ENCODE results near the gene SMYD4. TPM values are rescaled to one million over a fixed set of nuclear protein-coding genes. Genes with fewer than 3 reads are reported as not detected.
"Not testable (repeated sequence)": the region's sequence is repeated elsewhere in the genome, so short reads cannot be mapped to it uniquely, and the experiment has no call there.

The SMYD4 gene
- total RNA-seq, 1 experiment from 2014 or later = 28.1 TPM

DNA sequence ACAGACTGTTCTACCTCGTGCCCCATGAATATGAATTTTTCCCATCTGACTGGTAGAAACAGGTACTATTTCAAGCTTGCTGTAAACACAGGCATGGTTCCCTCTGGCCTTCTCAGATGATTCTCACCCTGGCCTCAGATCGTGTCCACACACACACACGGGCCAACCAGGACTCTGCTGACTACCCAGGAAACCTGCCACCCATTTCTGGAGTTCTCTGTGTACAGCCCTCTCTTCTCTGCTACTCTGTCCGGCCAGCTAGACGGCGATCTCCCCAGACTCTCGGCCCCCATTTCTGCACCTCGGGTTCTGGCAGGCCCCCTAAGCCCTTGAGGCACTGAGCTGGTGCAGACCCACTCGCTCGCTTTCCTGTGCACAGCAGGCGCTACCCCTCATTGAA lies 31.3 kb upstream of the SMYD4 start:
- DNase-seq (ENCODE audit: low spot score) = no peak
- TF ChIP-seq, protein P1, sequence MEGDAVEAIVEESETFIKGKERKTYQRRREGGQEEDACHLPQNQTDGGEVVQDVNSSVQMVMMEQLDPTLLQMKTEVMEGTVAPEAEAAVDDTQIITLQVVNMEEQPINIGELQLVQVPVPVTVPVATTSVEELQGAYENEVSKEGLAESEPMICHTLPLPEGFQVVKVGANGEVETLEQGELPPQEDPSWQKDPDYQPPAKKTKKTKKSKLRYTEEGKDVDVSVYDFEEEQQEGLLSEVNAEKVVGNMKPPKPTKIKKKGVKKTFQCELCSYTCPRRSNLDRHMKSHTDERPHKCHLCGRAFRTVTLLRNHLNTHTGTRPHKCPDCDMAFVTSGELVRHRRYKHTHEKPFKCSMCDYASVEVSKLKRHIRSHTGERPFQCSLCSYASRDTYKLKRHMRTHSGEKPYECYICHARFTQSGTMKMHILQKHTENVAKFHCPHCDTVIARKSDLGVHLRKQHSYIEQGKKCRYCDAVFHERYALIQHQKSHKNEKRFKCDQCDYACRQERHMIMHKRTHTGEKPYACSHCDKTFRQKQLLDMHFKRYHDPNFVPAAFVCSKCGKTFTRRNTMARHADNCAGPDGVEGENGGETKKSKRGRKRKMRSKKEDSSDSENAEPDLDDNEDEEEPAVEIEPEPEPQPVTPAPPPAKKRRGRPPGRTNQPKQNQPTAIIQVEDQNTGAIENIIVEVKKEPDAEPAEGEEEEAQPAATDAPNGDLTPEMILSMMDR (conservative IDR thresholded peaks at IDR 0.05; ENCODE audit: low read depth, low read length) = no peak
- TF ChIP-seq EZH2 (IDR thresholded peaks at IDR 0.05; ENCODE audit: borderline replicate concordance, low read depth, low read length, poor library complexity, severe bottlenecking) = no peak
- H3K4me3 ChIP-seq (ENCODE audit: low read depth, low read length, poor library complexity, severe bottlenecking) = no peak overlapping the region
- ChIA-PET POLR2A (ENCODE audit: low non-redundant PET) (no interaction called here), CTCF (no interaction called here)
- intact Hi-C loops (cut with micrococcal nuclease; ENCODE audit: unreplicated experiment) = loop anchor here (10.0 kb wide), 1 partner anchor 146 kb away; the partner anchor contains the start of gene TLCD2
- no peaks in the 10 kb centered on the region for H3K36me3 ChIP-seq (ENCODE audit: insufficient read depth, low read length, poor library complexity, severe bottlenecking)
- H3K4me1 ChIP-seq (ENCODE audit: insufficient read depth, low read length, poor library complexity, severe bottlenecking) = no peaks in the 10 kb centered on the region
- BruUV-seq (replicated peaks) = no TSS peak
- H3K27ac ChIP-seq (ENCODE audit: low read depth, low read length, poor library complexity, severe bottlenecking) = no peak overlapping the region
- H3K9me3 ChIP-seq (ENCODE audit: low read depth, low read length, poor library complexity, severe bottlenecking) = no peaks in the 10 kb centered on the region
- H3K27me3 ChIP-seq (replicated peaks; ENCODE audit: insufficient read depth, low read depth, low read length, poor library complexity) = no peaks in the 10 kb centered on the region

DNA sequence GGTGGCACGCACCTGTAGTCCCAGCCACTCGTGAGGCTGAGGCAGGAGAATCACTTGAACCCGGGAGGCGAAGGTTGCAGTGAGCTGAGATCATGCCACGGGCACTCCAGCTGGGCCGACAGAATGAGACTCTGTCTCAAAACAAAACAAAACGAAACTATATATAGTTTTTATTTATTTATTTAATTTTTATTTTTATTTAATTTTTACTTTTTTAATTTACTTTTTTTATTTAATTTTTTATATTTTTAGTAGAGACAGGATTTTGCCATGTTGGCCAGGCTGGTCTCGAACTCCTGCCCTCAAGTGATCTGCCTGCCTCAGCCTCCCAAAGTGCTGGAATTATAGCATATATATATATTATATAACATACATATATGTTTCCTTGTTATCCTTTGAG lies 26.8 kb upstream of the SMYD4 start:
- H3K4me1 ChIP-seq (ENCODE audit: insufficient read depth, low read length, poor library complexity, severe bottlenecking); CTCF ChIA-PET; DNase-seq (ENCODE audit: low spot score); intact Hi-C loops (cut with micrococcal nuclease; ENCODE audit: unreplicated experiment); POLR2A ChIA-PET (ENCODE audit: low non-redundant PET); BruUV-seq (replicated peaks); H3K27me3 ChIP-seq (replicated peaks; ENCODE audit: insufficient read depth, low read depth, low read length, poor library complexity); H3K9me3 ChIP-seq (ENCODE audit: low read depth, low read length, poor library complexity, severe bottlenecking); H3K4me3 ChIP-seq (ENCODE audit: low read depth, low read length, poor library complexity, severe bottlenecking); H3K27ac ChIP-seq (ENCODE audit: low read depth, low read length, poor library complexity, severe bottlenecking): not testable (repeated sequence)
- peaks cover 35% of the 10 kb centered on the region for H3K36me3 ChIP-seq (ENCODE audit: insufficient read depth, low read length, poor library complexity, severe bottlenecking)

DNA sequence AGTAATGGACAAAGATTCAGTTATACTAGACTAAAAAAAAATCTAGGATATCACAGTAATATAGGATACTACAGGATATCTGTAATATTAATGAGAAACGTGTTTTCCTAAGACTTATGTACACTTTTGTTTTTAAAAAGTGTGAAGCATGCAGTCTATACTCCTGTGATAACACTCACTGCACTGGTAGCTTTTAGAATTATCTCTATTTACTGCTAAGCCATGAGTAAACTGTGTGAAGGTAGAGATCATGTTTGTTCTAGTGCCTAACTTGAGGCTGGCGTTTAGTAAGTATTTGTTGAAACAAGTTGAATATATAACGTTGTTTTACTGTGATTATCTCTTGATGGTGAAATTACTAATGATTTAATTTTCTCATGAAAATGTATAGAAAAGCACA lies 24.0 kb upstream of the SMYD4 start:
- Histone ChIP-seq H3K4me1 (ENCODE audit: insufficient read depth, low read length, poor library complexity, severe bottlenecking) (no peaks in the 10 kb centered on the region), H3K9me3 (ENCODE audit: low read depth, low read length, poor library complexity, severe bottlenecking) (no peaks in the 10 kb centered on the region), H3K27me3 (replicated peaks; ENCODE audit: insufficient read depth, low read depth, low read length, poor library complexity) (no peaks in the 10 kb centered on the region), H3K36me3 (ENCODE audit: insufficient read depth, low read length, poor library complexity, severe bottlenecking) (peaks cover 47% of the 10 kb centered on the region), H3K27ac (ENCODE audit: low read depth, low read length, poor library complexity, severe bottlenecking) (no peak overlapping the region), H3K4me3 (ENCODE audit: low read depth, low read length, poor library complexity, severe bottlenecking) (no peak overlapping the region)
- intact Hi-C loops (cut with micrococcal nuclease; ENCODE audit: unreplicated experiment) = no loop called here
- BruUV-seq (replicated peaks) = no TSS peak
- ChIA-PET CTCF (no interaction called here), POLR2A (ENCODE audit: low non-redundant PET) (no interaction called here)
- no peak for TF ChIP-seq EZH2 (IDR thresholded peaks at IDR 0.05; ENCODE audit: borderline replicate concordance, low read depth, low read length, poor library complexity, severe bottlenecking)
- TF ChIP-seq, protein P1 (conservative IDR thresholded peaks at IDR 0.05; ENCODE audit: low read depth, low read length) = no peak
- no peak for DNase-seq (ENCODE audit: low spot score)

DNA sequence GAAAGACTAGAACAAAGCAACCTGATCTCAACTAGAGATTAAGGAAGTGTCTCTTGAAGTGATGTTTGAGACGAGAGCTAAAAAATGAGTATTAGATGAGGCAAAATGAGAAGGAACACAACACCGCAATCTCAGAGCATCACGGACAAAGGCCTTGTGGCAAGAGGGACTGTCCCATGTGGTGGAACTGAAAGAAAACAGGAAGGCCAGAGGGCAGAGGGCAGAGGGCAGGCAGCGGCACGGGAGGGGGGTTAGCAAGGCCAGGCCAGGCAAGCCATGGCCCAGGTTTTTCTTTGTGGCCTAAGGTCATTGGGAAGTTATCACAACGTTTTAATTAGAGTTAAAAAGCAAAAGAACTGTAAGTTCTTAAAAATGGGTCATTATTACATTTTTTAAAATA lies 22.6 kb upstream of the SMYD4 start:
- POLR2A ChIA-PET (ENCODE audit: low non-redundant PET) = interaction anchor here (0.6 kb wide), 1 partner anchor 136 kb away, joined by 3 read pairs; no protein-coding TSS in a partner anchor
- Histone ChIP-seq H3K4me1 (ENCODE audit: insufficient read depth, low read length, poor library complexity, severe bottlenecking) (no peaks in the 10 kb centered on the region), H3K27me3 (replicated peaks; ENCODE audit: insufficient read depth, low read depth, low read length, poor library complexity) (no peaks in the 10 kb centered on the region), H3K4me3 (ENCODE audit: low read depth, low read length, poor library complexity, severe bottlenecking) (no peak overlapping the region), H3K36me3 (ENCODE audit: insufficient read depth, low read length, poor library complexity, severe bottlenecking) (peaks cover 54% of the 10 kb centered on the region), H3K9me3 (ENCODE audit: low read depth, low read length, poor library complexity, severe bottlenecking) (no peaks in the 10 kb centered on the region), H3K27ac (ENCODE audit: low read depth, low read length, poor library complexity, severe bottlenecking) (no peak overlapping the region)
- DNase-seq (ENCODE audit: low spot score) = no peak
- TF ChIP-seq EZH2 (IDR thresholded peaks at IDR 0.05; ENCODE audit: borderline replicate concordance, low read depth, low read length, poor library complexity, severe bottlenecking) = no peak
- TF ChIP-seq, protein P1 (conservative IDR thresholded peaks at IDR 0.05; ENCODE audit: low read depth, low read length) = no peak
- BruUV-seq (replicated peaks) = no TSS peak
- intact Hi-C loops (cut with micrococcal nuclease; ENCODE audit: unreplicated experiment) = no loop called here
- CTCF ChIA-PET = no interaction called here
